Measurements from ENCODE around the gene VASN. TPM values are rescaled to one million over a fixed set of nuclear protein-coding genes. Genes with fewer than 3 reads are reported as not detected.

Gene VASN
- total RNA-seq (2021) (5.4 and 6.6 TPM in 2 replicates), Bru-seq, nascent RNA (percentile 38 among the genes with signal in this experiment), BruChase-seq, experiment 1, labeled RNA remaining after a 2-hour chase (percentile 34 among the genes with signal in this experiment), BruChase-seq, experiment 2, labeled RNA remaining after a 6-hour chase (percentile 34 among the genes with signal in this experiment)
- long read RNA-seq, transcript VASN-201 (2 exons, 2,806 nt), result major isoform, 7 of 9 reads
- long read RNA-seq, partial matches to known transcripts, result 0 of 9 reads
- long read RNA-seq, other reads (novel, unspliced or antisense), result 2 of 9 reads

DNA sequence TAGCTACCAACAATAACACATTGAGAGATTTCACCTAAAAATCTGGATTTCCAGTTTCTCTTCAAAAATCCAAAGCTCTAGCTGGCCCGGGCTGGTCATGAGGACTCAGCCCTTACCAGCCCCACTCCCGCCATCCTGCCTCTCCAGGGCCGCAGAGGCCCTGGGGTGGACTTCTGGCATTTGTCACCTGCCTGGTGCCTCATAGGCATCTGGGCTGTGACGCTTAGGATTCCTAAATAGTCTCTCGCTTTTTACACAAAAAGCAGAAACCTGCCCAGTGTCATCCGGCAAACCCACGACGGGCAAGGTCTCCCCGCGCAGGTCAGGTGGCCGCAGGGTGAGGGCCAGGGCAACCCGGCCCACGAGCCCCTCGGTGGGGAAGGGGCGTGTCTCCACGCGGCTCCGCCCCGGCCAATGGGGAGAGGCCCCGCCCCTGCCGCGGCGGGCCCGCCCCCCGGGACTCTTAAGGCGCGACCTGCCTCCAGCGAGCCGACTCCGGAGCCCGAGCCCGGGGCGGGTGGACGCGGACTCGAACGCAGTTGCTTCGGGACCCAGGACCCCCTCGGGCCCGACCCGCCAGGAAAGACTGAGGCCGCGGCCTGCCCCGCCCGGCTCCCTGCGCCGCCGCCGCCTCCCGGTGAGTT lies at the start of gene VASN:
TSS of gene VASN (plus strand) at position 492 of the 644 bp plus-strand sequence. CDS start 9,030 bp downstream, outside the sequence.
- POLR2A ChIA-PET (ENCODE audit: low non-redundant PET), result no interaction called here
- TF ChIP-seq, protein P1, sequence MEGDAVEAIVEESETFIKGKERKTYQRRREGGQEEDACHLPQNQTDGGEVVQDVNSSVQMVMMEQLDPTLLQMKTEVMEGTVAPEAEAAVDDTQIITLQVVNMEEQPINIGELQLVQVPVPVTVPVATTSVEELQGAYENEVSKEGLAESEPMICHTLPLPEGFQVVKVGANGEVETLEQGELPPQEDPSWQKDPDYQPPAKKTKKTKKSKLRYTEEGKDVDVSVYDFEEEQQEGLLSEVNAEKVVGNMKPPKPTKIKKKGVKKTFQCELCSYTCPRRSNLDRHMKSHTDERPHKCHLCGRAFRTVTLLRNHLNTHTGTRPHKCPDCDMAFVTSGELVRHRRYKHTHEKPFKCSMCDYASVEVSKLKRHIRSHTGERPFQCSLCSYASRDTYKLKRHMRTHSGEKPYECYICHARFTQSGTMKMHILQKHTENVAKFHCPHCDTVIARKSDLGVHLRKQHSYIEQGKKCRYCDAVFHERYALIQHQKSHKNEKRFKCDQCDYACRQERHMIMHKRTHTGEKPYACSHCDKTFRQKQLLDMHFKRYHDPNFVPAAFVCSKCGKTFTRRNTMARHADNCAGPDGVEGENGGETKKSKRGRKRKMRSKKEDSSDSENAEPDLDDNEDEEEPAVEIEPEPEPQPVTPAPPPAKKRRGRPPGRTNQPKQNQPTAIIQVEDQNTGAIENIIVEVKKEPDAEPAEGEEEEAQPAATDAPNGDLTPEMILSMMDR (conservative IDR thresholded peaks at IDR 0.05; ENCODE audit: low read depth, low read length), result no peak
- no peak for TF ChIP-seq EZH2 (IDR thresholded peaks at IDR 0.05; ENCODE audit: borderline replicate concordance, low read depth, low read length, poor library complexity, severe bottlenecking)
- no TSS peak for BruUV-seq (replicated peaks)
- Histone ChIP-seq H3K4me3 (ENCODE audit: low read depth, low read length, poor library complexity, severe bottlenecking) (peak within 1 kb of the TSS; percentile 68), H3K4me1 (ENCODE audit: insufficient read depth, low read length, poor library complexity, severe bottlenecking) (peaks cover 31% of the 10 kb centered on the region), H3K27me3 (replicated peaks; ENCODE audit: insufficient read depth, low read depth, low read length, poor library complexity) (no peaks in the 10 kb centered on the region), H3K9me3 (ENCODE audit: low read depth, low read length, poor library complexity, severe bottlenecking) (no peaks in the 10 kb centered on the region), H3K27ac (ENCODE audit: low read depth, low read length, poor library complexity, severe bottlenecking) (peak within 1 kb of the TSS; percentile 58), H3K36me3 (ENCODE audit: insufficient read depth, low read length, poor library complexity, severe bottlenecking) (no peaks in the 10 kb centered on the region)
- DNase-seq (ENCODE audit: low spot score), result peak; percentile 80
- intact Hi-C loops (cut with micrococcal nuclease; ENCODE audit: unreplicated experiment), result no loop called here
- CTCF ChIA-PET, result no interaction called here

DNA sequence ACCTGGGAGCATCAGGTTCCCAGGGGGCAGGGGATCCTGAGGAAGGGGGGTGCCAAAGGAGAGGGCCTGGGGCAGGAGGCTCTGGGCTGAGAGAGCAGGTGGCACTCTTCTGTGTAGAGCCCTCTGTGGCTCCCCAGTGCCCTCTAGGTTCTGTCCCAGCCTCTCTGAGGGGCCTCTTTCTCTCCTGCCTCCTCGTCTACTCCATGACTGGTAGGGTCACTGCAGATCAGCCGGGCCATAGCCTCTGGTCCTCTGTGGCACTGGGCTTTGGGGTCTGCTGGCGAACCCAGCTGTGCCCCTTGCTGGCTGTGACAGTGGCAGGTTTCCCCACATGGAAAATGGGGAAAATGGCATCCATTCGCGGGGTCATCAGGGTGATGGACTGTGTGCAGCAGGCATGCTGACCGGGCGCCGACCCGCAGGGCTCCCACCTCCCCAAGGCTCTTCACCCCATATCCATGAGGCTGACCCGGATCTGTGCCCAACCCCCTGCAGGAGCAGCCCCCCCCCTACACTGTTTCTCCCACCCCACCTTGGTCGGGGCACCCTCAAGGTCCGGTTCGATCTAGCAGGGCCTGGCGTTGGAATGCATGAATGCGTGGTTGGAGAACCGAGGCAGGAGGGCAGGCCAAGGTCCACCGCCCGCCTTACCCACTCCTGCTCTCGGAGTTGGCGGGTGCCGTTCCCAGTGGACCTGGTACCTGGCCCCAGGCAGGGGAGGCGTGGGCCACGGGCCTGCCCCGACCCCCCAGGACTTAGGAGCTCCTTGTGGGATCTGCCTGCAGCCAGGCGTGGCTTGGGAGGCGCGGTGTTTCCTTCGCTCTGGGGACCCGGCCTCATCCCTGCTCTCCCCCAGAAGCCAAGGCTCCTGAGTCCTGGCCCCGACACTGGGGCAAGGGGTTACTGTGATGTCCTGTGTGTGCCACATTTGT lies 49.3 kb upstream of the VASN start:
- no peak for TF ChIP-seq EZH2 (IDR thresholded peaks at IDR 0.05; ENCODE audit: borderline replicate concordance, low read depth, low read length, poor library complexity, severe bottlenecking)
- TF ChIP-seq, protein P1 (conservative IDR thresholded peaks at IDR 0.05; ENCODE audit: low read depth, low read length), result no peak
- Histone ChIP-seq H3K4me3 (ENCODE audit: low read depth, low read length, poor library complexity, severe bottlenecking) (no peak overlapping the region), H3K36me3 (ENCODE audit: insufficient read depth, low read length, poor library complexity, severe bottlenecking) (no peaks in the 10 kb centered on the region), H3K27ac (ENCODE audit: low read depth, low read length, poor library complexity, severe bottlenecking) (no peak overlapping the region), H3K9me3 (ENCODE audit: low read depth, low read length, poor library complexity, severe bottlenecking) (no peaks in the 10 kb centered on the region), H3K27me3 (replicated peaks; ENCODE audit: insufficient read depth, low read depth, low read length, poor library complexity) (no peaks in the 10 kb centered on the region), H3K4me1 (ENCODE audit: insufficient read depth, low read length, poor library complexity, severe bottlenecking) (peaks cover 28% of the 10 kb centered on the region)
- POLR2A ChIA-PET (ENCODE audit: low non-redundant PET), result interaction anchor here (0.6 kb wide), 1 partner anchor 294 kb away, joined by 3 read pairs; no protein-coding TSS in a partner anchor
- BruUV-seq (replicated peaks), result no TSS peak
- CTCF ChIA-PET, result interaction anchor here (0.6 kb wide), 1 partner anchor 9 kb away, joined by 5 read pairs; no protein-coding TSS in a partner anchor
- intact Hi-C loops (cut with micrococcal nuclease; ENCODE audit: unreplicated experiment), result no loop called here
- no peak for DNase-seq (ENCODE audit: low spot score)

Data from A673 (cell line).